Astrocyte of the spinal cord (primary cell): Measurements from ENCODE around the gene RAB44.

Experiments
- DNase-seq: peaks from one replicate; pipeline ENCODE4 v3.0.0; 2011; ENCODE audit warnings: low read depth, low spot score
- H3K4me3 ChIP-seq: 2 replicates; pipeline ENCODE4 v1.5.1; 2011; ENCODE audit warnings: low read depth, mild to moderate bottlenecking, low read length, moderate library complexity
- CTCF ChIP-seq: IDR thresholded peaks from 2 replicates; pipeline ENCODE4 v1.5.1; 2012; ENCODE audit warnings: low read depth, mild to moderate bottlenecking, low read length, inconsistent platforms
- in situ Hi-C: cut with HindIII; loops from 2 replicates; pipeline ENCODE4 v1.10.0; 2017; ENCODE audit warnings: low sequenced_read_pairs

RAB44 gene

GRCh38 chr6:36676141-36677058, 21.2 kb upstream of the RAB44 start:
- DNase-seq: peak; percentile 53
- H3K4me3 ChIP-seq: no peak overlapping the region
- TF ChIP-seq CTCF: no peak

GRCh38 chr6:36677059-36677749, 20.4 kb upstream of the RAB44 start:
- in situ Hi-C loops: no loop called here
- no peak for TF ChIP-seq CTCF
- H3K4me3 ChIP-seq: no peak overlapping the region
- DNase-seq: peak; percentile 35

More at GRCh38 chr6:36676141-36677058, 21.2 kb upstream of the RAB44 start:
- in situ Hi-C loops: no loop called here

GRCh38 chr6:36677753-36678487, 19.7 kb upstream of the RAB44 start:
- no peak for TF ChIP-seq CTCF
- in situ Hi-C loops: no loop called here
- DNase-seq: no peak
- no peak overlapping the region for H3K4me3 ChIP-seq

- in situ Hi-C loops: no loop called here
- peak within 1 kb of the TSS; percentile 98 for H3K4me3 ChIP-seq
- TF ChIP-seq CTCF: no peak
- peak; percentile 90 for DNase-seq
Observed at GRCh38 chr6:36678488-36679042, 19.1 kb upstream of the RAB44 start, which contains the start of gene CDKN1A. Gene CDKN1A, plus strand, starts transcription at chr6:36678714. Its CDS starts 5,388 bp downstream, at chr6:36684102.

- TF ChIP-seq CTCF: no peak
- in situ Hi-C loops: no loop called here
- peak; percentile 51 for DNase-seq
- H3K4me3 ChIP-seq: peak overlapping the region; percentile 98
Observed at GRCh38 chr6:36679043-36679833, 18.4 kb upstream of the RAB44 start.
